ENCODE data around the gene EFNA5.

GRCh38 chr5:107408564-107408963 lies 262.2 kb downstream of the EFNA5 start:
- no peak for TF ChIP-seq CTCF (IDR thresholded peaks at IDR 0.05; ENCODE audit: poor library complexity)
- no peak for TF ChIP-seq EZH2phosphoT487 (IDR thresholded peaks at IDR 0.05; ENCODE audit: low read depth, severe bottlenecking, unreplicated experiment)
